IPS-20b (cell line): ENCODE results near the gene SCP2.

ENCODE experiments used
- H3K27ac ChIP-seq: one replicate; pipeline ENCODE4 v1.5.1; 2013; ENCODE audit warnings: low read length
- H3K27me3 ChIP-seq: 2 replicates; pipeline ENCODE4 v1.6.1; 2013; ENCODE audit warnings: mild to moderate bottlenecking, low read length, inconsistent platforms; ENCODE audit not compliant: insufficient read depth
- H3K36me3 ChIP-seq: 2 replicates; pipeline ENCODE4 v1.6.1; 2013; ENCODE audit warnings: low read depth, mild to moderate bottlenecking, inconsistent platforms, low read length, moderate library complexity; ENCODE audit not compliant: insufficient read depth
- H3K4me1 ChIP-seq: 2 replicates; pipeline ENCODE4 v1.6.1; 2013; ENCODE audit warnings: mild to moderate bottlenecking, control low read depth, inconsistent platforms, low read length, moderate library complexity; ENCODE audit not compliant: insufficient read depth
- H3K4me3 ChIP-seq: 2 replicates; pipeline ENCODE4 v1.5.1; 2013; ENCODE audit warnings: mild to moderate bottlenecking, low read length, inconsistent platforms
- H3K9ac ChIP-seq: 2 replicates; pipeline ENCODE4 v1.6.1; 2013; ENCODE audit warnings: low read depth, mild to moderate bottlenecking, inconsistent platforms, low read length, moderate library complexity
- H3K9me3 ChIP-seq: 2 replicates; pipeline ENCODE4 v1.6.1; 2013; ENCODE audit warnings: mild to moderate bottlenecking, low read depth, low read length, inconsistent platforms; ENCODE audit not compliant: insufficient read depth

SCP2 gene

DNA sequence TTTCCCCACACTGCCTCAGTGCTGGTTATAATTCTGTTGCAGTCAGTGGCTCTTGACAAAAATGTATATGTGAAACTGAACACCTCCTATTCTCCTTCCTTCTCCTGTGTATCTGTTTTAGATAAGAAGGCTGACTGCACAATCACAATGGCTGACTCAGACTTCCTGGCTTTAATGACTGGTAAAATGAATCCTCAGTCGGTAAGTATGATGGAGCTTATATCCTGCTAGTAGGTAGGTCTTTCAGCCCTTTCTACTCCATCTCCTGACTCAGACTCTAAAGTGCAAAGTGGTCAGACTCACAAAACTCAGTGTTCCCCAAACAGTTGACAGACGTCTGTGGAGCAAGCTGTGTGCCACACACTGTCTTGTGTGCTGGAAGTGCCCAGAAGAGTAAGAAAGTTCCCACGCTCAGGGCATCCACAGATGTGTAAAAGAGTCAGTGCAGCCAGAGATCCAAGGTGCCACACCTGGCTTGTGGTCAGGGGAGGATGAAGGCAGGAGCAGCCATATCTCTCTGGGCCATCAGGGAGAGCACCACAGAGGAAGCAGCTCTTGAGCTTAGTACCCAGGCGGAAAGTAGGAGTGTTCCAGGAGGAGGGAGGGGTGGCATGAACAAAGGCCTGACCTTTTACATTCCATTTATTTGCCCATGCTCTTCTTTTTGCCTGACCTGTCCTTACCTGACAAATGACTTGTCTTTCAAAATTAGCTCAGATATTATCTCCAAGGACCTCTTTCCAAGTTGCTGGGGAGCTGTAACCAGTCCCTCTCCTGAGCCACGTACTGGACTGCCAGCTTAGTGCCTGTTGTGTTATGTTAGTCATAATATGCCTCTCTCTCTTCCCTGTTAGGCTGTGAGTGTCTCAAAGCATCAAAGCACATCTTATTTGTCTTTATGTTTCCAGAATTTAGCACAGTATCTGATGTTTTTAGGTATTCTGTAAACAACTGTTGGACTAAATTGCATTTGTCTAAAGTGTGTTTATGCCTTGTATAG is 121.0 kb downstream of the SCP2 start:
- H3K27ac ChIP-seq = no peak overlapping the region
- peaks cover 29% of the 10 kb centered on the region for H3K4me1 ChIP-seq
- H3K36me3 ChIP-seq = no peaks in the 10 kb centered on the region
- no peak overlapping the region; the same call in 1 of the 2 replicates for H3K9ac ChIP-seq
- H3K4me3 ChIP-seq = no peak overlapping the region
- no peaks in the 10 kb centered on the region for H3K27me3 ChIP-seq
- H3K9me3 ChIP-seq = no peaks in the 10 kb centered on the region

DNA sequence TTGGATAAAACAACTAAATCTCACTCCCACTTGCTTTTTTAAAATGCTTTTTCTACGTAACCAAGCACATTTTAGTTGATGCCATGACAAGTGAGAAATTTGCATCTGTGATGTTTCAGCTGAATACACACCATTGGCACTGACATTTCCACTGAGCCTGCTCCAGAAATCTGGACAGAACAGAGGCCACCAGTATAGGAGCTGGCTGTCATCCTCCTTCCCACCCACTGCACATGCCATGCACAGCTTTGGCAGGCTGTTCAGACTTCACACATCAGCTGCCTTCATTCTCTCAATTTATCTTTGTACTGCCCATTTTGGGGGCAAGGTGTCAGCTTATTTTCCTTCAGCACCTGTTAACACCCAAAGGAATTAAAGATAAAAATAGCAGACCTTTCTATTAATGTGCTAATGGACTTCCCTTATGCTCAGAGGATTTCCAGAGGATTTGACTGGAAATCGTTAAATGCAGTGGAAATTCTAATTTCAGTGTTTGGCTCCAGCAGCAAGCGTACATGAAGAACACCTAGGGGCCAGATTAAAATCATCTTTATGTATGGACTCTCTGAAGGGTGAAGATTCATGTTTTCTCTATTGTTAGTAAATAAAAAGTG is 122.0 kb downstream of the SCP2 start:
- Histone ChIP-seq H3K9me3 (no peaks in the 10 kb centered on the region), H3K4me1 (peaks cover 25% of the 10 kb centered on the region), H3K27me3 (no peaks in the 10 kb centered on the region), H3K27ac (no peak overlapping the region), H3K4me3 (no peak overlapping the region), H3K9ac (no peak overlapping the region), H3K36me3 (no peaks in the 10 kb centered on the region)

DNA sequence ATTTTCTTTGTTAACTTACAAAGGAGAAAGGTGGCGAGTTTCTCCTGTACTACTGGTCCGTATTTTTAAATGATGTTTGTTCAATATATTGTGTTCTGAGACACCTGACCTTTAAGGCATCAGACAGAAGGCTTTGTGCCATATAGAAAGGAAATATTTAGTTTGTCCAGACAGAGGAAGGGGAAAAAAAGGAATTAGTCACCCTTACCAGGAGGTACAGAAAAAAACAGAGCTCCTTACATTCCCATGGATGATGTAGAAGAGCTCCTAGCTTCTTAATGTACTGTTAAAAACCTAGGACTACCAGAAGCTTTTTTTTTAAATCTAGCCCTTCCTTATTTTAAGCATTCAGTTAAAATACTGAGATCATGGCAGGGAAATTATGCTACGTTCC is 122.5 kb downstream of the SCP2 start:
- no peak overlapping the region for H3K27ac ChIP-seq

DNA sequence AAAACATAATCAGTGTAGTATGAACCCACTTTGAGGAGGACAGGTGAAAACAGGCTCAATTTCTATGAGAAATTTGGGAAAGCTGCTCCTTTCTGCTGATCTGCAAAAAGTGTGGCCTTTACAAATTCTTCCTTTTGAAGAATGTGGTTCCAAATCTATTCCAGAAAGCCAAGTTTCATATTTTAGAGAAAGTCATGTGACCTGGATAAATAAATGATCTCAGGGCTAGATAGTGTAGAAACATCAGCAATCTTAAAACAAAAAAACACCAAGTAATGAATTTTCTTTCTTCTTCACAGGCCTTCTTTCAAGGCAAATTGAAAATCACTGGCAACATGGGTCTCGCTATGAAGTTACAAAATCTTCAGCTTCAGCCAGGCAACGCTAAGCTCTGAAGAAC is 123.2 kb downstream of the SCP2 start:
- peaks cover 25% of the 10 kb centered on the region for H3K4me1 ChIP-seq
- H3K27ac ChIP-seq = no peak overlapping the region

More for the DNA sequence above, 122.5 kb downstream of the SCP2 start:
- Histone ChIP-seq H3K9me3 (no peaks in the 10 kb centered on the region), H3K4me1 (peaks cover 25% of the 10 kb centered on the region), H3K4me3 (no peak overlapping the region), H3K9ac (no peak overlapping the region), H3K27me3 (no peaks in the 10 kb centered on the region), H3K36me3 (no peaks in the 10 kb centered on the region)

DNA sequence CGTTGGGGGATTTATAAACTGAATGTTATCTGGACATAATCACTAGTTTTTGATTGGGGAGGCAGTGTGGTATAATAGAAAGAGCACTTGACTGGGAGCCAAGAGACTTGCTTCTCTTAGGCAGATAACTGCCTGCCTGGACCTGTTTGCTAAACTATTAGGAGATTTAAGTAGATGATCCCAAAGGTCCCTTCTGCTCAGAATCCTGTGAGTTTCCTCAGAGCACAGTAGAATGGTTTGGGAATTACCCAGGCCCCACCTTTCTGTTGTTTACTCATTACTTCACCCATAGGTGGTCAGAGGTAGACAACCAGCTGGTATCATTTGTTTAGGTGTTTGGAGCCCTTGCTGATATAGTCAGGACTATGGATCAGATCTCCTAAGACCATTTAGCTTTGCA is 124.6 kb downstream of the SCP2 start:
- no peaks in the 10 kb centered on the region for H3K27me3 ChIP-seq
- H3K4me1 ChIP-seq = peaks cover 25% of the 10 kb centered on the region
- no peaks in the 10 kb centered on the region for H3K36me3 ChIP-seq
- no peak overlapping the region for H3K4me3 ChIP-seq
- H3K9me3 ChIP-seq = no peaks in the 10 kb centered on the region
- no peak overlapping the region for H3K27ac ChIP-seq
- H3K9ac ChIP-seq = no peak overlapping the region

More for the DNA sequence above, 123.2 kb downstream of the SCP2 start:
- Histone ChIP-seq H3K36me3 (no peaks in the 10 kb centered on the region), H3K9ac (no peak overlapping the region), H3K4me3 (no peak overlapping the region), H3K9me3 (no peaks in the 10 kb centered on the region), H3K27me3 (no peaks in the 10 kb centered on the region)

DNA sequence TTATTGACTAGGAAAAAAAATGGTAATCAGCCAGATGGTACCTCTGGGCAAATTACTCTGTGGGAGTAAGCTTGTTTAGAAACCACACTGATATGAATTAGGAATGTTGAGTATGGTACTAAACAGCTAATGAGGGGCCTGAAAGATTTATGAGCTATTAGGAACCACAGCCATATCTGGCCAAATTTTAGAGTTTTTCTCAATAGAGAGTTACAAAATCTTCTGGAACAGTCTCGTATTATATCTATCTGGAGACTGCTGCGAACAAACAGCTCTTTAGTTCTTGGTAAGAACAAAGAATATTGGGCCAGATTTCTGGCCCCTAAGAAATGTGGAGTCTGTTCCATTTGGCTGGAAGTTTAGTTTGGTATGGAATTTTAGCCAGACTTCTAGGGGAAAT is 130.1 kb downstream of the SCP2 start:
- Histone ChIP-seq H3K4me1 (no peaks in the 10 kb centered on the region; the same call in 1 of the 2 replicates), H3K9ac (no peak overlapping the region), H3K27ac (no peak overlapping the region), H3K27me3 (peaks cover 48% of the 10 kb centered on the region), H3K9me3 (no peaks in the 10 kb centered on the region), H3K4me3 (no peak overlapping the region), H3K36me3 (no peaks in the 10 kb centered on the region)

DNA sequence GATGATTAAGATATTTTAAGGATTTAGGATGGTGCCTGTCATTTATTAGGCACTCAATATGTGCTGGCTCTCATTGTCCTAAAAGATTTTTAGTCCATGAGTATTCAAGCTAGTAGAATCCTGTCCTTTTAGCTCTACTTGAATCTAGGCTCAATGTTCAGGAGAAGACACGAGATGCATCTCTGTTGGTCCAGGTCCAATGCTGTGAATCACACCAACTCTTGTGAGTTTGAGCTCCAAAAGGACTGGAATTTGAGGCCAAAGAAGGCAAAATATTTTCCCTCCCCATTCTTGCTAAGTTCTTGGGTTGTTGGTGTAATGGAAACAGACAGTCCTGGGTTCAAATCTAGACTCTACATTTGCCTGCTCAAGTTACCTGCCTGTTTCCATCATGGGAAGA is 133.5 kb downstream of the SCP2 start:
- Histone ChIP-seq H3K9me3 (no peaks in the 10 kb centered on the region), H3K4me1 (no peaks in the 10 kb centered on the region; the same call in none of the 2 replicates), H3K9ac (no peak overlapping the region), H3K27me3 (peaks cover 82% of the 10 kb centered on the region), H3K36me3 (no peaks in the 10 kb centered on the region), H3K27ac (no peak overlapping the region), H3K4me3 (no peak overlapping the region)

DNA sequence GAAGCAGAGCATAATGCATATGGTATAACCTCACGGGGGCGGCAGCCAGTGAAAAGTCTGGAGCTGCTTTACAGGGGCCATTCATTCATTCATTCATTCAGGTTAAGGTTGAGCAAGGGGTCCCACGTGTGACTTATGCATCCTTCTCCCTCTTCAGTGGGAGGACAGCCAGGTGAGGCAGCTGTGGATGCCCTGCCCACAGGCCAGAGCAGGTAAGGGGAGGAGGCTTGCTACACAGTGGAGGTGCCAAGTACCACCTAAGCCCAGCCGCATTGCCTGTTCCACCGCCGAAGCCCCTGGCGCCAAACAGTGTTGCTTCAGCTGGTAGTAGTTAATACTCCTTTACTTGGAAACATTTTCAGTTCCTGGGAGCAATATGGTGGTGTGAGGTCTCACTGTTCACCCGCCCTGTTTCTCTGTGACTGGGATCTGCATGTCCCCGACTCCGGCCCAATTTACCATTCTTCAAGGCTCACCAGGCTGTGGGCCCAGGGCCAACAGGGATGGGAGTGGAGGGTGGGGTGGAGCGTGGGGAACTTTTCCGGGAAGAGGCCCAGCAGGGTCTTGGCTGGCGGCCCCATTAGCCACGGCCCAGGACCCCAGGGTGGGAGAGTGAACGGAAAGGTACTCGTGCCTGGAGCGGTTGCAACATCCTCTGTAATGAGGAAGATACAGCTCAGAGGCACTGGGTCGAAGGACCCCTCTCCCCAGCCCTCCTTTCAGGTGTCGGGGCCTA is 134.2 kb downstream of the SCP2 start:
- H3K4me1 ChIP-seq = no peaks in the 10 kb centered on the region; the same call in none of the 2 replicates
- H3K9me3 ChIP-seq = no peaks in the 10 kb centered on the region
- peak overlapping the region; percentile 65 for H3K4me3 ChIP-seq
- H3K36me3 ChIP-seq = no peaks in the 10 kb centered on the region
- no peak overlapping the region for H3K27ac ChIP-seq
- no peak overlapping the region for H3K9ac ChIP-seq
- peaks cover 85% of the 10 kb centered on the region for H3K27me3 ChIP-seq

DNA sequence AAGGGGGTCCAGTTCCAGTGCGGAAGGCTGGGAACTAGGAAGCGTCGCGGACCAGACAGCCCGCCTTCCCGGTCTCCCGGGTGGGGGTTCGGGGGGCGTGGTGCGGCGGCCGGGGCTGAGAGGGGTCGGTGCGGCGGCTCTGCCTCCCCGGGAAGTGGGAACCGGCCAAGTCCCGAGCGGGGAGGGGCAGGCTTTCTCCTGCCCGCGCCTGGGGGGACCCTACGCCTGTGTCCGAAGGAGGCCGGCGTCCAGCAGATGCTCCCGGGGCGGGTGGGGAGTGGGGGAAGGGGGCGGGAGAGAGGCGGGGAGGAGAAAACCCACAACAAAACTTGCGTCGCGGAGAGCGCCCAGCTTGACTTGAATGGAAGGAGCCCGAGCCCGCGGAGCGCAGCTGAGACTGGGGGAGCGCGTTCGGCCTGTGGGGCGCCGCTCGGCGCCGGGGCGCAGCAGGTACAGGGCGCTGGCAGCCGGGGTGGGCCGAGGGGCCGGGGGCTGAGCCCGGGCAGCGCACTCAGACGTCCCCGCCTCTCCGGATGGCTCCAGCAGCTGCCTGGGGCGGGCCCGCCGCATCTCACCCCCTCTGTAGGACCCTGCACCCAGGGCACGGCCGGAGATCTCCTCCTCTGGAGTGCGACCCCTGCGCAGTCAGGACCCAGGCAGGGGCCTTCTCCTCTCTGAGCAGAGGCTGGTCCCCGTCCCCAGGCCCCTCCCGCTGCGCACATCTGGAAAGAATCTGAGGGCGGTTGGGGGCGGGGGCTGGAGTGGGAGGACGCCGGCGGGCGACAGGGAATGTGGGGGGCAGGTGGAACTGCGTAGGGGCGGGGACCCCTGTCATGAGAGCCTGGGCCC is 135.0 kb downstream of the SCP2 start, which contains the start of gene PODN:
TSS of gene PODN (plus strand) at position 355 of the 849 bp plus-strand sequence. CDS start 7,643 bp downstream, outside the sequence.
- H3K9ac ChIP-seq = no peak within 1 kb of the TSS

DNA sequence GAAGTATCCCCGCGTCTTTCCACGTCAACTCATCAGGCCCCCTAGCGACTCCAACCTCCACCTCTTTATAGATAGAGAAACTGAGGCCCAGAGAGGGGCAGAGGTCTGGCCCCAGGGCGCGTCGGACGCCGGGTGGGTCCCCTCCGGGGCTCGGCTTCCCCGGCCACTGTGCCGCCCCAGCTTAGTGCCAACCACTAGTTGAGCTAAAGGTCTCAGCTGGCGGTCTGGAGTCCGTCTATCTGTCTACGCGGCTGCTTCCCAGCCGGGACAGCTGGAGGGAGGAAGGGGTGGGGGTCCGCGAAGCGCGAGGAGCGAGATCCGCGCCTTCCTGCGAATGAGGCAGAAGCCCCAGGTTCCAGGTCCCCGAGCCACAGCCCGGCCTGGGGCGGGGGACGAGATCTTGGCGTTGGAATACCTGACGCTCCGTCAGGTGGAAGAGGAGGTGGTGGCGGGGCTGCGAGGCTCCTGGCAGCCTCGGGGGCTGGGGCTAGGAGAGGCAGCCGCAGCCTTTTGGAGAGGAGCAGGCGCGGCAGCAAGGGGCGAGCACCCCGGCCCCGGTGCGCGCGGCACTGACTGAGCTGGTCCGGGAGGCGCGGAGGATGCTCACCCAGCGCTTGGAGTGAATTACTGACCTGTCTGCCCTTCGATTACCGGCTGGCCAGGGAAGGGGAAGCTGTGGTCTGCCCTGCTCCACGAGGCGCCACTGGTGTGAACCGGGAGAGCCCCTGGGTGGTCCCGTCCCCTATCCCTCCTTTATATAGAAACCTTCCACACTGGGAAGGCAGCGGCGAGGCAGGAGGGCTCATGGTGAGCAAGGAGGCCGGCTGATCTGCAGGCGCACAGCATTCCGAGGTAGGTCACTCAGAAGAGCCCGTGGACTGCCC is 135.9 kb downstream of the SCP2 start:
- no peaks in the 10 kb centered on the region for H3K9me3 ChIP-seq
- peaks cover 79% of the 10 kb centered on the region for H3K27me3 ChIP-seq
- peak overlapping the region; percentile 64 for H3K4me3 ChIP-seq
- H3K27ac ChIP-seq = no peak overlapping the region
- no peaks in the 10 kb centered on the region for H3K36me3 ChIP-seq
- H3K4me1 ChIP-seq = no peaks in the 10 kb centered on the region; the same call in none of the 2 replicates
- no peak overlapping the region for H3K9ac ChIP-seq

More for the DNA sequence above, 135.0 kb downstream of the SCP2 start, which contains the start of gene PODN:
- H3K9me3 ChIP-seq = no peaks in the 10 kb centered on the region
- peaks cover 85% of the 10 kb centered on the region for H3K27me3 ChIP-seq
- no peaks in the 10 kb centered on the region for H3K36me3 ChIP-seq
- H3K4me1 ChIP-seq = no peaks in the 10 kb centered on the region; the same call in none of the 2 replicates
- H3K4me3 ChIP-seq = peak within 1 kb of the TSS; percentile 65
- no peak within 1 kb of the TSS for H3K27ac ChIP-seq
